Right lung (tissue), 5 donors: ENCODE results near the gene GSK3B. TPM values are rescaled to one million over a fixed set of nuclear protein-coding genes. Genes with fewer than 3 reads are reported as not detected.

Source experiments
- DNase-seq, 2 donors: peaks; one replicate each; pipeline ENCODE4 v3.0.0-alpha.2; 2013
- polyA plus RNA-seq, 5 donors: library from polyadenylated mRNA; unstranded; fragments of 120-200 nt; gene quantifications; one replicate each; pipeline versions ENCODE4 v1.2.1 to v1.2.3, GENCODE V29; 2013; ENCODE audit warnings: inconsistent platforms in 1 of 5, low replicate concordance in 1 of 5; ENCODE audit not compliant: insufficient read length in 5 of 5, insufficient read depth in 1 of 5

GSK3B gene
- polyA plus RNA-seq, 5 donors: 28.9 to 45.3 (median 39.1) TPM

DNA sequence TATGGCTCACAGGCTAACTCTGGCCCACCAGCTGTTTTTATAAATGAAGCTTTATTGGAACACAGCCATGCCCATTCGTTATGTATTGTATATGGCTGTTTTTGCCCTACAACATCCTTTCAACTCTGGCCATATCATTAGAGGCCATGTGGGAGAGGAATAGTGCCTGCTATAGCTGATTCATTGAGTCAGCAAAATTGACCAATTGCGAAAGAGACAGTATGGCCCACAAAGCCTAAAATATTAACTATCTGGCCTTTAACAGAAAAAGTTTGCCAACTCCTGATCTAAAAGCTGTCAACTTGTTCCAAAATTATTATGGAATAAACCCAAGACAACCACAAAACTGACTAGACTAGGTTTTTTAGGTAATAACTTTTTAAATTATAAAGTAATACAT, 311.0 kb downstream of the GSK3B start:
- no peak for DNase-seq

DNA sequence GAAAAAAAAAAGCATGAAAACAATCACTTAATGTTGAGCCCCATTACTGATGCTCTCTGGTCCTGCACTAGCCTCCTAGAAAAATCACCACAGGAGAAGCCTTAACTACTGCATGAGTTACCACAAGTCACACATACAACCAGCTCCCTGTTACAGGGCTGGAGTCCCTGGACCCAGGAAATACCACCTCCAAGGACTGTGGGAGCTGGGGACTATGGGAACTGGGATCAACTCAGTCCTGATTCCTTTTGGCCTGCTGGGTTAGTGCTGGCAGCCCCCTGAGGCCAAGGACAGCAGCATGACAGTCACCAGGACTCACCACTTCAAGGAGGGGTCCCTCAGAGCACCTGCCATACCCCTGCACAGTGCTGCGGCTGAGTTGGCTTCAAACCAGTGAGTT, 311.8 kb downstream of the GSK3B start:
- no peak for DNase-seq

- DNase-seq: no peak
These were observed 312.7 kb downstream of the GSK3B start, which contains the start of gene NR1I2 for GRCh38 chr3:119781330-119782198. Gene NR1I2 (plus strand): TSS chr3:119782101.

DNA sequence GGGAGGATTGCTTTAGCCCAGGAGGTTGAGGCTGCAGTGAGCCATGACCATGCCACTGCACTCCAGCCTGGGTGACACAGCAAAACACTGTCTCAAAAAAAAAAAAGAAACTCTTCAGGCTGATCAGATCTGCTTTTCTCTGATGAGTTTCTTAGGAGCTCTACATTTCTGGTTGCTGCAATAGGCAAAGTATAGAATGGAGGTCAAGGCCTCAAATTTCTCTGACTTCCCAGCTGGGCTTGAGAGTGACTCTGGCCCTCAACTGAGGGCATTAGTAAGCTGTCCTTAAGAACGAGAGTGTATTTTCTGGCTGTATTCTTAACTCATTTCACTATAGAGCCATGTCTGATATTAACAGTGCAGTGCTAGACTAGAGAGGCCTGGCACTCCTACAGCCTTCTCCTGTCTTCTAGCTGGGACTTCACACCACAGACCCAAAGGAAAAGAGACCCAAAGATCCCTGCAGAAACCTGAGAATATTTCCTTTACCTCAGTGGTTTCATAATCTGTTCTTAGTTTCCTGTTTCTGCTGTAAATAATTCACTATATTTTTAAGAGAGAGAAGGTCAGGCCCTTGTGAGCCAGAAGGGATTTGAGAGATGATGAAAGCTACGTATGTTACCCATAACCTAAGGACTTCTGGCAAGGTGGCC, 314.4 kb downstream of the GSK3B start:
- no peak for DNase-seq

- DNase-seq: no peak
These were observed 315.4 kb downstream of the GSK3B start for GRCh38 chr3:119778811-119779210.

GRCh38 chr3:119778176-119778575, 316.1 kb downstream of the GSK3B start:
- DNase-seq: no peak

DNA sequence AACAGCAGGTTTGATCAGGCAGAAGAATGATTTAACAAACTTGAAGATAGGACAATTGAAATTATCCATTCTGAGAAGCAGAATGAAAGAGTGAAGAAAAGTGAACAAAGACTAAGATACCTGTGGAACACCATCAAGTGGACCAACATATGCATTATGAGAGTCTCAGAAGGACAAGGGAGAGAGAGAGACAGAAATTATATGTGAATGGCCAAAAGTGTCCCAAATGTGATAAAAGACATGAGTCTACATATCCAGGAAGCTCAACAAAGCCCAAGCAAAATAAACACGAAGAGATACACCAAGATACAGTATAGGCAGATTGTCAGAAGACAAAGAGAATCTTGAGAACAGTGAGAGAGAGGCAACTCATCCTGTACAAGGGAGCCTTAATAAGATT, 317.9 kb downstream of the GSK3B start:
- DNase-seq: no peak

GRCh38 chr3:119774444-119774843, 319.8 kb downstream of the GSK3B start:
- DNase-seq: peak; percentile 44 to 50

Other genes starting within 250 kb of the GSK3B start
- 1 to 10 TPM; 1.9 to 2.4 (median 2.3) TPM for gene GPR156, start 190.8 kb upstream of the GSK3B start, polyA plus RNA-seq